GM21528 (cell line): ENCODE measurements around the gene THSD7B.

ENCODE experiments used
- ATAC-seq: cut with Tn5 transposase; IDR thresholded peaks from one replicate; pipeline ENCODE4 v1.9.1; 2021; ENCODE audit warnings: mild to moderate bottlenecking, moderate library complexity; ENCODE audit not compliant: unreplicated experiment, low FRiP score

THSD7B gene

DNA sequence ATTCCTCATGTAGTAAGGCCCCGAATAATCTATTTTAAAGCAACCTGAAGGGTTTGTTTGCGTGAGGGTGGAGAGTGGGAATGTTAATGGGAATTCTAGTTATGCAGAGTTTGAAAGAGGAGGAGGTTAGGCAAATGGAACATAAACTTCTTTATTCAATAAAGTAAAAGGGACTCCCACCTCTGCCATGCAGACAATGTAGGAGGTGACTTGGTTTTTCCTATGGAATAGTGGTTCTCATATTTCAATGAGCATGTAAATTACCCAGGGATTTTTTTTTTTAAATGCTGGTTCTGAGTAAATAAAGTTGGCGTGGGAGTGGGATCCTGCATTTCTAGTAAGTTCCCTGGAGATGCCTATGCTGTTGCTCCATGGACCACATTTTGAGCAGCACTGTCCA is 367.9 kb downstream of the THSD7B start:
- no peak for ATAC-seq

DNA sequence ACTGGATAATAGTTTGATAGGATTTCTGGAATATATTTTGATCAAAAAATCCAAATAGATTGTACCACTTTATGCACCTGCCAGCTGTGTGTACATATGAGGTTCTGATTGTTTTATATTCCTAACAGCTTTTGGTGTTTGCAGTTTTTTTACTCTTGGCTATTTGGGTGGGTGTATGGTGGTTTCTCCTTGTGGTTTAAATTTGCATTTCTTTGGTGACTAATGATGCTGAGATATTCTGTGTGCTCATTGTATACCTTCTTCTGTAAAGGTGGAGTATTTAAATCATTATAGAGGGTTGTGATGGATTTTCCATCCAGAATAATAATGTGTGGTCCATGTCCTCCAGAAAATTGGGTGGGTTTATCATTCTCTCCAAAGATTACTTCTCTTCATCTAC is 372.9 kb downstream of the THSD7B start:
- ATAC-seq: no peak

DNA sequence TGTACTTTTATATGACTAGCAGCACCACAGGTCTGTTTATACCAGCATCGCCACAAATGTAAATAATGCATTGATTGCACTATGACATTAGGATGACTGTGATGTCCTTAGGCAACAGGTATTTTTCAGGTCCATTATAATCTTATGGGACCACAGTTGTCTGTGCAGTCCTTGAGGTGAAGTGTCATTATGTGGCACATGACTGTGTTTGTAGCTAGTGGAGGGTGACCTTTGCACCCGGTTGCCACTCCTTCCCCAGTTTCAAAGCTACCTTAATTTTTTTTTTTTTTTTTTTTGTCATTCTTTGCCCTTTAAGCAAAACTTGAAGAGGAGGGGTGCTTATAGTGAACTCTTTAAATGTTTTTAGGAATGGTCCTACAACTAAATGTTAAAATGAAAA is 386.4 kb downstream of the THSD7B start:
- ATAC-seq: no peak

DNA sequence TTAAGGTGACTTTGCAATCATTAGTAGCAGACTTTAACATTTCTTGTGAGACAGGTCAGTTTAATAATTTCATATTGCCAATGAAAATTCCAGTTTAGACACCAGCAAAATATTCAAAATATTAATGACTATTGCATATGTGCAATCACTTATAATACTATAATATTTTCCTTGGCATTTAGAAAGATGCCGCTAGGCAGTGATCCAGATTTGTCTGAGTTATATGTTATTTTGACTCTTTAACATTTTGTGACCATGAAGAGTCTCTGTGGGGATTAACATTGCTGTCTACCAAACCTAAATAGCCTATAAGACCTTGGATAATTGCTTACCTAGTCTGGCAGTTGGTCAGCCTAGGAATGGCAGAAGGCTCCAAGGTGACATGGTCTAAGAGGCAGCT is 389.6 kb downstream of the THSD7B start:
- ATAC-seq: no peak

DNA sequence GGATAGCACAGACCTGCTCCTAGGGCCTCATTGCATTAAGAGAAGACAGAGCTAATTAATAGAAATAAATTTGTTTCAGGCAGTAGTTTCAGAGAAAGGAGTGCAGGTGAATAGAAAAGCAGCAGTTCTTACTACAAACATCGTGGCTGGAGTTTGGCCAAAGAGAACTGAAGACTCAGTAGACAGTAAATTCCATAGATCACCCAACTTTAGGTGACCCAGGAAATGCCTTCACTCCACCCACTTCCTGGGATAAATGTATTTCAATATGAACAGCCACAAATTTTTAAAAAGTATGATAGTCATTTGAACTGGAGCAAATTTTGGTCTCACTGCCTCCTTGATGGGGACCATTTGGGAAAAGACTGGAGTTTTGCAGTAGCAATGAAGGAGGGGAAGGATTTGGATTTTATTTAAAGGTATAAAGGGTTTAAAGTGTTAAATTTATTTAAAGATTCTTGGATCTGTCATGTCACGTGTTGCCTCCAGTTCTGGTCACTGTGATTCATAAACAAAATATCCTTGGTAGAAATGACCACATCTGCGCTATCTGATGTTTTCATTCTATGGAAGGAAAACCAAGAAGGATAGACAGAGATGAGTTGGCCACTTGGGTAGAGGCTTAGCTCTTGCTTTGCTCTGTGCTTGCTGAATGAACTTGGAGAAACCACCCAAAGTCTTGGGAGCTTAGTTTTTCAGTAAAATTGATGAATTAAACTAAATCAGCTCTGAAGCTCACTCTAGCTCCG is 390.2 kb downstream of the THSD7B start:
- no peak for ATAC-seq

DNA sequence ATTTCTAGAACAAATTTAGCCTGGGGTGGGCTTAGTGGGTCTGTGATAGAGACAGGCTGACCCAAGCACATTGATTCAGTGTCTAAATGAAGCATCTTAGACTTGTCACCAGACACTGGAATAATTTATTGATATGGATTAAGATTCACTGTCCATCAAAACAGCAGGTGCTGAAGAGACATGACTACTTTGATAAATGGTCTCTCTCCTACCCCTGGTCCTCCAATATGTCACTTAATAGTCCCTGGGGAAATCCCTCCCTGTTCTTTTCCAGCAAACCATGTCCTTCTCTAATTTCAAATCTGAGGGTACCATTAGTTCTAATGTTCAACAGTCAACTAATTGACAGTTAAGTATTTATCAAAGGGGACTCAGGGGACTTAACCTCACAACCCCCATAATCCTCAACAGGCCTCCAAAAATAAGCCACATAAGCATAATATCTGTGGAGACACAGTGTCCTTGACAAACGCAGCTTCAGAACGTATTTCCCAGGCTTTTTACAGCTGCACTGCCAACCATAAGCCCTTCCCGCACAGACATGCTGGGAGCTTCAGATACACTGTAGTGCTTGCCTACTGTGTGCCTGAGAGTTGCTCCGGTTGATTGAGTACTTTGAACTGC is 391.0 kb downstream of the THSD7B start:
- no peak for ATAC-seq

DNA sequence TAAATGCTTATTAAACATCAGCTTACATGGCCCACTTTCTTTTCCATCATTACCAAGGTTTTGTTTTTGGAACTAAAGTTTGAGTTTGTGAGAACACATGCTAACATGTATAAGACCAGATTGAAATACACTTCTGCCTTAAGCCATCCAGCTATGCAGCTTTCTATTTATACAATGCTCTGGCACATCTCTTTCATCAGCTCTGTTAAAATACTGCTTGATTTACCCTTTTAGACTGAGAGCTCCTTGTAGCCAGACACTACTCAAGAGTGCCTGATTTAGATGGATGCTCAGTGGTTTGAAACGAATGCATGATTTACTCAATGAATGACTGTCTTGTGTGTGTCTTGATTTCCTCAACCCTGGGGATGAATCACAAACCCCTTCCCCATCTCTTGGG is 392.5 kb downstream of the THSD7B start:
- ATAC-seq: no peak

DNA sequence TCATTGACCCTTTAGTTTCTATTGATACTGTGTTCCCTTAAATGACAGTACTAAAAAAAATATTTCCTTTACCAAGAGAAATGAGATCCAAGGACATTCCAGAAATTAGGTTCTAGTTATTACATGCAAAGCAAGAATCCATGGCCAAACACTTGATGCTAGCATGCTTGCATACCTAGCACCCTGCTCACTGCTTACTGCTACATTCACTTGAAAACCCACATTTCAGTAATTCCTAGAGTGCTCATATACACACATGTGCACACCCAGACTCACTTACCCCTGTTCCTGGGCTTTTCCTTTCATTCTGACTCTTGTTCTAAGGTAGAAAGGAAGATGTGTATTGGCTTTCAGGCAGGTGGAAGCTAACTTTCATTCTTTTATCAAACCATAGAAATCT is 395.9 kb downstream of the THSD7B start:
- no peak for ATAC-seq

DNA sequence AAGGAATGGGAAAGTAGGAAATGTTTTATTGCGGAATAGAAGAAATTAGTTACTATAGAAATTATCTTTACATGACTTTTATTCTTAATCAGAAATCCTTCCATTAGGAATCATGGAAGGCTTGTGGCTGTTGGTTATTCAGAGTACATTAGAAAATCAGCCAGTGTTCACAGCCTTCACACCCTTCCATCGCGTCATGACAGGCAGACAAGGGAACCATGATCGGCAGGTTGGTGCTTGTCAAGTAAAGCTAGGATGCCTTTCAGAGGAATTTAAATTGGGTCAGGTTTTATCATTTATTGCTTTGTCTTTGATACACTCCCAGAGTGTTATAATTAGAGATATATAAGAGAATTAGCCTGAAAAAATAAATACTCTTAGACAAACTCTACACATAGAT is 400.6 kb downstream of the THSD7B start:
- ATAC-seq: no peak

DNA sequence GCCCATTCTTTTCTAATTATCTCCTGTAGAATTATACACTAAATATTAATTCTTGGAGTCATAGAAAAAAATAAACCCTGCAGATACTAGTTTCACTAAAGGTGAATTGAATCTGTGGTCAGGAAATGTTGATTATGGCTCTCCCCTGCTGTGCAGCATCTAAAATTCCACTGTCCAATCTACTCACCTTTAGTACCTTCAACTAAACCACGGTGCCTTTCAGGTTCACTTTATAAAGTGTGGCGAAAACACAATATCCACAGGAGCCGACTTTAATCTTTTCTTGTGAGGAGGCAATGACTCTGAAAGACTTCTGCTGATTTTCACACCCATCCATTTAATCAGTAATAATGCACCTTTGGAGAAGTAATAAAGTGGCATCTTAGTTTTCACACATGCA is 402.3 kb downstream of the THSD7B start:
- no peak for ATAC-seq

DNA sequence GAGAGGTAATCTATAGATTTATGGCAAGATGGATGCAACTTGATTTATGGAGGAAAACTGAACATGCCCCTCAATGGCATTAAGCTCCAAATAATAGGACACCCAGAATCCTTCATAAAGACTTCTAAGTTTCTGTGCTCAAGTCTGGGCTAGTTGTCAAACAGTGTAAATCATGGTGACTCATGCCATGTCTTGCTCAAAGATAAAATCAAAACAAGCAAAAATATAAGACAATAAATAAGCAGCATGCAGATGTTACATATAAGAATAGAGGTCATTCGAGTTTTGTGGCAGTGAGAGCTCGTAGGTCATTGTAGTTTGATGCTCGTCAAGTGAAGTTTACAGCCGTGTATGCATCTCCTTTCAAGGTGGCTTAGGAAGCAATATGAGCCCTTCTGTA is 403.2 kb downstream of the THSD7B start:
- no peak for ATAC-seq

DNA sequence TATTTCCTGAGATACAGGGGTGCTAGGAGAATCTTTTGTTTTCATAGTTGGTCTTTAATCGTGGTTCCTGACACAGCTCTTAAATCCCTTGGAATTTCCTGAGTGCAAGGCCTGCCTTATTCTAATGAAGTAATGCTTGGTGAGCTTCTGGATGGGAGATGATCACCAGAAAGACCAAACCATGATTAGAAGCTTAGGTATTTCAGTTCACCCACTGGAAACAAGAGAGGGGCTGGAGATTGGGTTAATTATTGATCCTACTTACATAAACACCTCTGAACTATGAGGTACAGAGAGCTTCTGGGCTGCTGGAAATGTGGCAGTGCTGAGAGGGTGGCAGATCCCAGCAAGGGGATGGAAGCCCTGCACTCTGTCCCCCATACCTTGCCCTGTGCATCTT is 406.8 kb downstream of the THSD7B start:
- no peak for ATAC-seq

DNA sequence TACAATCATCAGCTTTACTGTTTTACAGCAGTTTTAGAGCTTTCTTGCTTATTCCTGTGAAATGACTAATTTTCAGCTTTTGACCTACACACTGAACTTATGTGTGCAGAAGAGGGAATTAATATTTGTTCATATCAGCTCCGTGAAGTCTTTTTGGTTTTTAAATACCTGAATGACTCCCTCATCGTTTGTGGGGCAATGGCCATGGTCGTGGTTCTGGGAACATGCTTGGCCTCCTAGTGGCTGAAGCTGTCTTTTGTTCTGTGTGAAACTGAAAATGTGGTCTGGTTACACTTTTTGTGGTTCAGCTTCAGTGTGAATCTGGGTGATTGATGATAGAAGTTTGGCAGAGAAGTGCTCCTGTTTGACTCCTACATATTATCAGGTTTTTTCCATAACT is 408.1 kb downstream of the THSD7B start:
- peak; percentile 88 for ATAC-seq

DNA sequence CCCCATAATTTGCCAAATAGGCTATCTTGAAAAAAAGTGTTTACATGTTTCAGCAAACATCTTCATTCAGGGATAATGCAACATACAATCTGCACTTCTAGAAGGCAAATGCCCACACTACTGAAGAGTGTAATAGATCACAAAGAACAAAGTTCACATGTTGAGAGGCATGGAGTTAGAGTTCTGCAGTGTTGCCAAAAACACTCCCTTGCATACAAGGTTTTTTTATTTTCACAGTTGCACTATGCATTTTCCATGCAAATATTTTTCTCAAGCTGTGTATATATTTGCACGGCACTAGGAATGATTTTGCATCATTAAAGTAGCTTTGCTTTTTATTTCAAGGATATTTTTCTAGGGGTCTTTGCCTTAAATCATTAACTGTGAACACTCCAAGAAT is 409.9 kb downstream of the THSD7B start:
- no peak for ATAC-seq

DNA sequence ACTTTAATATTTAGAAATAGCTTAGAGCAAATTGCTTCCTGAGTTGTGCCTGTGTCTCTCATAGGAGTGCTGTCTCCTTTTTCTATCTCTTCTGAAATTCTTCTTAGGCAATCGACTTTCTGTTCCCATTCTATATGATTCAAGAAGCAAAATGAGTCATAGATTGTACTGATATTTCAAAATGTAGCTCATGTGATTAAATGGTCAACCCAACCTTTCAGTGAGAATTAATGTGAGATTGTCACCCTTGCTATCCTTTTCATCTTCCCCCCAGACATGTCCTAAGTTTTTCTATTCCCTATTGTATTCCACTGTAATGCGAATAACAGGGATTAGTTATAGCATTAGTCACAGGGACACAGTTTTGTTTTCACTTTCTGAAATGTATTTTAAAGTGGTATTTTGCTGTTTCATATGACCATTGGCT is 413.6 kb downstream of the THSD7B start:
- no peak for ATAC-seq

DNA sequence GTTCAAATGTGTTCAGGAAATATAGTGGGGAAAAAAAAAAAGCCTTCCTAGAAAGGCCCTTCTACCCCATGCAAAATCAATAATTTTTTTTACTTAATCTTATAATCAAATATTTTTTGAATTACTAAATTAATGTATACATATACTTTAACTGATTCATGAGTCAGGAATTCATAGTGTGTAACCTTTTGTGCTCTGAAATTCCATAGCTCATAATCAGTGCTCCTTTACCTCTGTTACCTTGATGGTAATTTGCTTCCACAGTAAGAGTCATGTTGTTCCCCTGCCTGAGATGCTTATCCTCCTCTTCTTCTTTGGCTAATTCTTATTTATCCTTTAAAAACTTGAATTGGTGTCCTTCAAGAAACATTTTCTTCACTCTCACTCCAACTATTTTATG is 414.2 kb downstream of the THSD7B start:
- no peak for ATAC-seq

DNA sequence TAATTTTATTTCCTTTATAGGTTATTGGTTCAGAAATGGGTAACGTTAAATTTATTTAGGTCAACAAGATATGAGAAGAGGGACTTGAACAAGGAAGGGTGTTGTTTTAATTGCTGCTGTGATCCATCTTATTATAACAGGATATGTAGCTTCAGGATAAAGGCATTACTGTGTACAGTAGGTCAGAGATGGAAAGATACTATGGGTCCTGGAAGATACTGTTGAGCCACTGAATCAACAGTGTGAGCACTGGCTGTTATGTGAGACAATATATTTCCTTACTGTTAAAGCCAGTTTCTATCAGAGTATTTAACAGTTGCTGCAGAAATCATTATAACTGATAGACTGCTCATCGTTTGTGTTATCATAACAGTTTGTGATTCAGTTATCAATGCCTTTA is 414.7 kb downstream of the THSD7B start:
- ATAC-seq: no peak

DNA sequence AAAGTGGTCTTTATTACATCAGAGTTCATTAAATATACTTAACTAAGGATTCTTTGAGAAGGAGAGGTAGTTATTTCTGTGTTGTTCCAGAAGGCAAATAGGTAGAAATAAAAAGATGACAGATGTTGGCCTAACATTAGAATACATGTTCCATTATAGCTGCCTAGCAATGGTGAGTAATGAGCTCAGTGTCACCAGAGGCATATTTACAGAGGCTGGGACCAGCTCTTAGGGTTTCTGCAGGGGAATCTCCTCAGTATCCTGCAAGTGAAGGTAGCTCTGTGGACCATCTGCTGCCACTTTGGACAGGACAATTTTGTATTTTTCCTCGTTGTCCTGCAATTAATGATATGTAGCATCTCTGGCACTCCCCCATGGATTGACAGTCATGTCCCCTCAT is 416.0 kb downstream of the THSD7B start:
- no peak for ATAC-seq

DNA sequence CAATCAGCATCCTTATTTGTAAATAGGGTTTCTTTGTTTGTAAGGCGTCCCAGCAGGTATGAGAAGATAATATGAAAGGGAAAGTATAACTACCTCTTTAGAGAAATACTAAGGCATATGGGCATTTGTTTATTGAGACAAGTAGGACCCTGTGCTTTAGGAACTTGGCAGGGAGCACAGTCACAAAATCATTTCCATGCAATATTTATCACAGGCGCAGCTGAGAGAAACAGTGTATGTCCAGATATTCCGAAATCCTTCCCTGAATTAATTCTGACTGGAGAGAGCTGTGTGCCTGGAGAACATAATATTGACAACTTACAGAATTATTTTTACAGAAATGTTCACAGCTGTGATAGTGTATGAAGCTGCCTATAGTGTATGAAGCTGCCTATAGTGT is 416.7 kb downstream of the THSD7B start:
- no peak for ATAC-seq

DNA sequence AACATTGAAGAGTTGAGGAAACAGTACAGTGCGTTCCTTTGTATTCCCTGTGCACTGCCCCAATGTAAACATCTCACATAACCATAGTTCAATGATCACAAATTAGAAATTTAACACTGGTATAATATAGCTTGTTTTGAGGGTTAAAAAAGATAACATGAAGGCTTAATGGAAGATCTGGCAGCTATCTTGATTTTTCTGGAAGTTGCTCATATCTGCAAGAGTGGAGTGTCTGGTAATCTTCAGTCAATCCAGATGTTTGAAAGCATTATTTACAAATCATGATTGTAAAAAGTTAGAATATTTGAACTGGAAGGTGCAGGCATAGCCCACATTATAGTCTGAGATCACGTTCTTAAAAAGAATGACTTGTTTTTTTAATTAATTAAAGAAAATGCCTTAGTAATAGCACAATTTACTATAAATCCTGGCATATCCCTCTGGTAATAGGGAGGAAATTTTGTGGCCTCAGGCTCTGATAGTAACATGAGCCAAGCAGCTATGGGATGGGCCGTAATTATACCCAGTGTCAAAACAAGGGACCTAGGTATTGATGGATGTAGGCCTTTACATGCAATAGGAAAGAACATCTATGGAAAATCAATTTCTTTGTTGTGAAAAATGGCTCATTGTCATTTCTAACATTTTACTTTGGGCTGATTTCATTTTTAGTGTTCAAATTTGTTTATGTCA is 418.0 kb downstream of the THSD7B start:
- ATAC-seq: no peak

DNA sequence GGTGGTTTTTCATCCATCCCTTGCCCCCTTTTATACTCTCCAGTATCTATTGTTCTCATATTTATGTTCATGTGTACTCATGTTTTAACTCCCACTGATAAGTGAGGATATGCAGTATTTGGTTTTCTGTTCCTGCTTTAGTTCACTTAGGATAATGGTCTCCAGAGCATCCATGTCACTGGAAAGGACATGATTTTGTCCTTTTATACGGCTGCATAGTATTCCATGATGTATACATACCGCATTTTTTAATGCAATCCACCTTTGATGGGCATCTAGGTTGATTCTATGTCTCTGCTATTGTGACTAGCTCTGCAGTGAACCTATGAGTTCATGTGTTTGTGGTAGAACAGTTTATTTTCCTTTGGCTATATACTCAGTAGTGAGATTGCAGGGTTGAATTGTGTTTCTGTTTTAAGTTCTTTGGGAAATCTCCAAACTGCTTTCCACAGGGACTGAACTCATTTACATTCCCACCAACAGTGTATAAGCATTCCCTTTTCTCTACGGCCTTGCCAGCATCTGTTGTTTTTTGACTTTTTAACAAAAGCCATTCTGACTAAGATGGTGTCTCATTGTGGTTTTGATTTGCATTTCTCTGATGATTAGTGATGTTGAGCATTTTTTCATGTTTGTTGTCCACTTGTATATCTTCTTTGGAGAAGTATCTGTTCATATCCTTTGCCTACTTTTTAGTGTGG is 420.2 kb downstream of the THSD7B start:
- ATAC-seq: no peak
